Central memory CD8-positive, alpha-beta T cell (primary cell): ENCODE data around the gene LTBP2.

Experiments used
- ATAC-seq: fragments of 150-1000 bp; cut with Tn5 transposase; replicated peaks from 2 replicates; pipeline ENCODE4 v1.10.0; 2022; ENCODE audit warnings: mild to moderate bottlenecking, moderate FRiP score, moderate number of reproducible peaks; ENCODE audit not compliant: poor library complexity, severe bottlenecking; ENCODE audit errors: extremely low read depth
- DNase-seq, 2 donors: peaks; one replicate each; pipeline ENCODE4 v3.0.0; 2021; ENCODE audit warnings: low spot score in 2 of 2
- H3K27ac Mint-ChIP-seq: one replicate; pipeline ENCODE4 v1.8.0; 2022; ENCODE audit warnings: low read depth, mild to moderate bottlenecking, moderate library complexity, mixed read lengths
- H3K27me3 Mint-ChIP-seq: one replicate; pipeline ENCODE4 v1.8.0; 2022; ENCODE audit warnings: mixed read lengths
- H3K36me3 Mint-ChIP-seq: one replicate; pipeline ENCODE4 v1.8.0; 2022; ENCODE audit warnings: mild to moderate bottlenecking, moderate library complexity, mixed read lengths; ENCODE audit not compliant: insufficient read depth
- H3K4me1 Mint-ChIP-seq: one replicate; pipeline ENCODE4 v1.8.0; 2022; ENCODE audit warnings: mixed read lengths
- H3K4me3 Mint-ChIP-seq: one replicate; pipeline ENCODE4 v1.8.0; 2022; ENCODE audit warnings: mild to moderate bottlenecking, moderate library complexity, mixed read lengths
- H3K9me3 Mint-ChIP-seq: one replicate; pipeline ENCODE4 v1.8.0; 2022; ENCODE audit warnings: mixed read lengths

LTBP2 gene

DNA sequence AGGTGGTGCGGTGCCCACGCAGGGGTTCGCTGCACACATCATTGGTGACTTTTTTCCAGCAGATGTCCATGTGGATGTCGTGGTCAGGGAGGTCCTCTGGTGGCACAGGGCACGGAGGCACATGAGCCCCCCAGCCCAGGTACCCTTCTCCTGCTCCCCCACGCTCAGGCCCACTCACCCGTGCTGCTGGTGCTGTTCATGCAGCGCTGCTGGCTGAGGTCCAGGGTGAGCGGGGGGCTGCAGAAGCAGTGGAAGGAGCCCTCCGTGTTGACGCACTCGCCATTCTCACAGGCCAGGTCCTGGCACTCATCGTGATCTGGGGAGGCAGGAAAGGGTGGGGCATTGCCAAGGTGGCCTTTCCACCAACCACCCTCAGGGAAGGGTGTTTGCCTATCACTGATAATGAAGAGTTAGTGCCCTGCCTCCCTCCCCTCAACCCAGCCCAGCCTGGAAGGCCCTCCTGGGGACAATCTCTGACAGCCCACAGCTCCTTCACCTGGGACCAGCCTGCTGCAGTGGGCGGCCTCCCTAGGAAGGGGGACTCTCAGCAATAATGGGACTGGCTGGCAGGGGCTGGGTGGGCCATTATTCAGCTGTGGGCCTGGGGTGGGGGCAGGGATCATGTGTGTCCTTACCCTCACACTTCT is 108.6 kb downstream of the LTBP2 start:
- H3K27ac Mint-ChIP-seq, result no peak overlapping the region
- no peak for DNase-seq
- no peaks in the 10 kb centered on the region for H3K27me3 Mint-ChIP-seq
- peaks cover 1% of the 10 kb centered on the region for H3K36me3 Mint-ChIP-seq
- no peak for ATAC-seq
- H3K9me3 Mint-ChIP-seq, result no peaks in the 10 kb centered on the region
- H3K4me3 Mint-ChIP-seq, result no peak overlapping the region
- H3K4me1 Mint-ChIP-seq, result peaks cover 6% of the 10 kb centered on the region

GRCh38 chr14:74502236-74503019 is 109.6 kb downstream of the LTBP2 start:
- DNase-seq (no peak), ATAC-seq (no peak)
- H3K27me3 Mint-ChIP-seq, result no peaks in the 10 kb centered on the region
- H3K27ac Mint-ChIP-seq, result no peak overlapping the region
- H3K36me3 Mint-ChIP-seq, result peaks cover 4% of the 10 kb centered on the region
- no peak overlapping the region for H3K4me3 Mint-ChIP-seq
- no peaks in the 10 kb centered on the region for H3K9me3 Mint-ChIP-seq
- peaks cover 6% of the 10 kb centered on the region for H3K4me1 Mint-ChIP-seq

GRCh38 chr14:74501691-74502090 is 110.3 kb downstream of the LTBP2 start:
- Mint-ChIP-seq H3K4me3 (no peak overlapping the region), H3K9me3 (no peaks in the 10 kb centered on the region), H3K36me3 (peaks cover 4% of the 10 kb centered on the region), H3K4me1 (peaks cover 6% of the 10 kb centered on the region), H3K27ac (no peak overlapping the region), H3K27me3 (no peaks in the 10 kb centered on the region)
- ATAC-seq (no peak), DNase-seq (no peak)

GRCh38 chr14:74501135-74501614 is 110.9 kb downstream of the LTBP2 start:
- DNase-seq (no peak), ATAC-seq (no peak)
- Mint-ChIP-seq H3K9me3 (no peaks in the 10 kb centered on the region), H3K4me1 (peaks cover 6% of the 10 kb centered on the region), H3K4me3 (no peak overlapping the region), H3K27me3 (no peaks in the 10 kb centered on the region), H3K36me3 (peaks cover 5% of the 10 kb centered on the region), H3K27ac (no peak overlapping the region)

DNA sequence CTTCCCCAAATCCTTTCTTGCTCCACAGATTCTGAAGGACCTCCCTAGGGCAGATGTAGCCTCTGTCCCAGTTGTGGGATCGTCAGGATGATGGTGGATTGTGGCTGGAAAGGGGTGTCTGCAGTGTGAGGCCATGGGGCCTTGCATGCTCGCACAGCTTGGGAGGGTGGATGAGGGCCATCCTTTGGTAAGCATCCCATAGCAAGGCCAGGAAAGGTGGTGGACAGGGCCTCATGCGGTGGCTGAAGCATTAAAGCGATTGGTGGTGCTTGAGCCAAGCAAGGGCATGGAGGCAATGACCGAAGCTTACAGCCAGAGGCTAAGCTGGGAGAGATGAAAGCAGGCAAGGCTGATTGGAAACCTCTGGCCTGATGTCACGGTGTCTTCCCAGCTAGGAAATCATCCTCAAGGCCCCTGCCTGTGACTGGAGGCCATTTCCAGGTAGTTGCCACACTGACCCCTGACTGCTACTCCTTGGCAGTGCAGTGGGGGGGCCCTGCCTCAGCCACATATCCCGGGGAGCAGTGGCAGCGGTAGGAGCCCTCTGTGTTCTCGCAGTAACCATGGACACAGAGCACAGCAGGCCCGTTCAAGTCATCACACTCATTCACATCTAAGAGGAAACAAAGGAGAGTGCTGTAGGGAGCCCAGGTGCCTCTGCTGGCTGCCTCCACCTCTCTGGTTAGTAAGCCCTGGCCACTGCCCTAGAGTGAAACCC is 111.5 kb downstream of the LTBP2 start:
- DNase-seq (no peak), ATAC-seq (no peak)
- Mint-ChIP-seq H3K9me3 (no peaks in the 10 kb centered on the region), H3K4me1 (peaks cover 6% of the 10 kb centered on the region), H3K27me3 (no peaks in the 10 kb centered on the region), H3K4me3 (no peak overlapping the region), H3K36me3 (peaks cover 5% of the 10 kb centered on the region), H3K27ac (no peak overlapping the region)

DNA sequence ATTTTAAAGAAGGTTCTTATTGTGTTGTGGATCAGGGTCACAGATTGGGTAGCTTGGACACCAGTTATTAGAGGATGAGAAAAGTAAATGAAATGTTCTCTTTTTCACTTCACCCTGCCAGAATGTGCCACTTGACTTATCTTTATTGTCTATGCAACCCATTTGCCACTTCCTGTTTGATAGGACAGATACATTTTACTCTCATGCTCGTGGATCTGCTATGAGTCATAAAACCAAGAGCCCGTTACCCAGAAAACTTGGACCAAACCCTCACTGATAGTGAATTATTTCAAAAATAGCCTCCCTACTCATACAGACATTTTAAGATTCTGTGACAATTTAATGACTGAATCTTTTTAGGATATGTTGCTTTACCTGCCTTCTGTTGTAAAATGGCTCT is 116.7 kb downstream of the LTBP2 start:
- peak overlapping the region; percentile 32 for H3K27ac Mint-ChIP-seq
- no peak for ATAC-seq
- H3K4me3 Mint-ChIP-seq, result no peak overlapping the region
- no peaks in the 10 kb centered on the region for H3K27me3 Mint-ChIP-seq
- H3K9me3 Mint-ChIP-seq, result no peaks in the 10 kb centered on the region
- peaks cover 10% of the 10 kb centered on the region for H3K36me3 Mint-ChIP-seq
- DNase-seq, result no peak
- H3K4me1 Mint-ChIP-seq, result peaks cover 19% of the 10 kb centered on the region

DNA sequence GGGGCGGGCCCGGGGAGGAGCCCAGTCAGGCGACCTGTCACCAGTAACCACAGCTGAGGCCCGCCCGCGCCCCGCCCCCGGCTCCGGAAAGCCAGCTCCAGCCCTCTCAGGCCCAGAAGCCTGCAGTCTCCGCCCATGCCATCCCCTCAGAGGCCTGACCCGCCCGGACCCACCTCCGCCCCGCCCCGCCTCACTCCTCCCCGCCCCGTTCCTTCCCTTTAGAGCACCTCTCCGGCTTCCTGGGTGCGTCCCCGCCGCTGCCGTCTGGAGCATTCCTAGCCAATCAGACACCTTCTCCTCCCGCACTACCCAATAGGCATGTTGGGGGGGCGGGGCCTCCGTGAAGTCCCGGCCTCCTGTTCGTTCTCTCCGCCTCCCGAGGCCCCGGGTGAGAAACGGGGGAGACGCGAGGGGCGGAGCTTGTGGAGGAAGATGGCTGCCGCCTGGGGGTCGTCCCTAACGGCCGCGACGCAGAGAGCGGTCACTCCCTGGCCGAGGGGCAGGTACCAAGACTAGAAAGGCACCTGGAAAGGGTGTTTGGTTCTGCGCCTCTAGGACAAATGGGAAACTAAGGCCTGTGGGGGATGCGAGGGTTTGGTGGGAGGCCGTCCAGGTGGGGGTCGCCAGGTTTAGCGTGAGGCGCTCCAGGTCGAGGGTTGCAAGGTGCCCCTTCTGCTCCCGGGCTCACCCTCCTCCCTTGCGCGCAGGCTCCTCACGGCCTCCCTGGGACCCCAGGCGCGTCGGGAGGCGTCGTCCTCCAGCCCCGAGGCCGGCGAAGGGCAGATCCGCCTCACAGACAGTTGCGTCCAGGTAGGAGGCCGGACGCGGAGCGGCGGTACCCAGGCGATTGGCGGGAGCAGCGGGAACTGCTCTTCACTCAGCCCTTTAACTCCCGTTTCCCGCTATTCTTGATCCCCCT is 118.4 kb downstream of the LTBP2 start, which contains the start of gene ISCA2:
TSS of gene ISCA2 (plus strand) at position 423 of the 919 bp plus-strand sequence. CDS start at position 433, 10 bp downstream.
- peaks cover 19% of the 10 kb centered on the region for H3K4me1 Mint-ChIP-seq
- H3K4me3 Mint-ChIP-seq, result no peak within 1 kb of the TSS
- H3K27me3 Mint-ChIP-seq, result no peaks in the 10 kb centered on the region

GRCh38 chr14:74492776-74493342 is 119.2 kb downstream of the LTBP2 start, which contains the start of gene NPC2:
TSS of gene NPC2 (minus strand) at chr14:74493305. CDS start at chr14:74493274, 31 bp downstream.
- H3K4me1 Mint-ChIP-seq, result peaks cover 19% of the 10 kb centered on the region
- H3K36me3 Mint-ChIP-seq, result peaks cover 8% of the 10 kb centered on the region
- DNase-seq, result no peak
- H3K27me3 Mint-ChIP-seq, result no peaks in the 10 kb centered on the region
- no peaks in the 10 kb centered on the region for H3K9me3 Mint-ChIP-seq
- no peak for ATAC-seq
- H3K27ac Mint-ChIP-seq, result no peak within 1 kb of the TSS
- no peak within 1 kb of the TSS for H3K4me3 Mint-ChIP-seq

More for the DNA sequence above, 118.4 kb downstream of the LTBP2 start, which contains the start of gene ISCA2:
- Mint-ChIP-seq H3K9me3 (no peaks in the 10 kb centered on the region), H3K27ac (no peak within 1 kb of the TSS), H3K36me3 (peaks cover 10% of the 10 kb centered on the region)
- peak; percentile 97 to 98 for DNase-seq
- ATAC-seq, result peak; percentile 96

- ATAC-seq (no peak), DNase-seq (no peak)
- peaks cover 8% of the 10 kb centered on the region for H3K36me3 Mint-ChIP-seq
- H3K27ac Mint-ChIP-seq, result no peak overlapping the region
- no peaks in the 10 kb centered on the region for H3K27me3 Mint-ChIP-seq
- H3K9me3 Mint-ChIP-seq, result no peaks in the 10 kb centered on the region
- H3K4me3 Mint-ChIP-seq, result no peak overlapping the region
- H3K4me1 Mint-ChIP-seq, result peaks cover 19% of the 10 kb centered on the region
These were observed 119.9 kb downstream of the LTBP2 start for GRCh38 chr14:74491956-74492775.

- Mint-ChIP-seq H3K27ac (no peak overlapping the region), H3K27me3 (no peaks in the 10 kb centered on the region), H3K9me3 (no peaks in the 10 kb centered on the region), H3K4me3 (no peak overlapping the region), H3K36me3 (peaks cover 11% of the 10 kb centered on the region), H3K4me1 (peaks cover 18% of the 10 kb centered on the region)
- ATAC-seq, result no peak
- no peak for DNase-seq
These were observed 121.6 kb downstream of the LTBP2 start for GRCh38 chr14:74490486-74490885.

DNA sequence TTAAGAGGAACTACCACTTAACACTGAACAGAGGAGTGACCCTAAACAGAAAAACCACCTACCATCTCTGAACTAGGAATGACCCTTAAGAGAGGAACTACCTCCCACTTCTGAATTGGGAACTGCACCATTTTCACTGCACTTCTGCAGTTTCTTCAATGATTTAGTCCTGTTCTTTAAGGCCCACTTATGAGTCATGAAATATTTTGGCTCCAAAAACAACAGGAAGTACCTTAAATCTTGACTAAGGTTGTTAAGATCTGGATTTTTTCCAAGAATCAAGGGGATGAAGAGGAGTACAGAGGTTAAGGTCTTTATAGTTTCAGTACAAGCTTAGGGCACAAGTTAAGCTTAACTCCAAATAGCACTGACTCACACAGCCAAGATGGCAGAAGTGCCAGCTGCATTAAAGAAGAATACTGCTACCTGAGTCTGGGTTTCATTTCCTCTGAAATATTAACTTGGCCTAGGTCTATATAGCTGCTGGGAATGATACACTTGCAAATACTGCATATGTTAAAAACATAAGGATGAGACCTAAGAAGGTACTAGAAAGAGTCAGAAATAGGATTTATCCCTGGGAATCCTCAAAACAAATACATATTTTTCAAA is 123.1 kb downstream of the LTBP2 start:
- ATAC-seq (no peak), DNase-seq (no peak)
- no peak overlapping the region for H3K4me3 Mint-ChIP-seq
- no peaks in the 10 kb centered on the region for H3K9me3 Mint-ChIP-seq
- peaks cover 4% of the 10 kb centered on the region for H3K4me1 Mint-ChIP-seq
- H3K36me3 Mint-ChIP-seq, result peaks cover 12% of the 10 kb centered on the region
- no peak overlapping the region for H3K27ac Mint-ChIP-seq
- H3K27me3 Mint-ChIP-seq, result no peaks in the 10 kb centered on the region
